GM19463 (cell line): Measurements from ENCODE around the gene EAPP.
"Not testable (repeated sequence)": the region's sequence is repeated elsewhere in the genome, so short reads cannot be mapped to it uniquely, and the experiment has no call there.

Source experiments
- ATAC-seq: cut with Tn5 transposase; IDR thresholded peaks from one replicate; pipeline ENCODE4 v1.9.1; 2021; ENCODE audit warnings: mild to moderate bottlenecking, moderate library complexity; ENCODE audit not compliant: unreplicated experiment

Gene EAPP

GRCh38 chr14:34539407-34540180 is at the start of gene EAPP:
TSS of gene EAPP (minus strand) at chr14:34539701. CDS start at chr14:34539628, 73 bp downstream.
- ATAC-seq: peak; percentile 100

GRCh38 chr14:34583525-34583924 is 44.0 kb upstream of the EAPP start:
- ATAC-seq: no peak

- no peak for ATAC-seq
These were observed 42.7 kb upstream of the EAPP start for GRCh38 chr14:34582117-34582680.

GRCh38 chr14:34580381-34580780 is 40.9 kb upstream of the EAPP start:
- no peak for ATAC-seq

- ATAC-seq: no peak
These were observed 32.3 kb upstream of the EAPP start for GRCh38 chr14:34571771-34572170.

- no peak for ATAC-seq
These were observed 30.2 kb upstream of the EAPP start for GRCh38 chr14:34569750-34570149.

- no peak for ATAC-seq
These were observed 29.3 kb upstream of the EAPP start for GRCh38 chr14:34568803-34569202.

- no peak for ATAC-seq
These were observed 23.3 kb upstream of the EAPP start for GRCh38 chr14:34562776-34563150.

GRCh38 chr14:34562037-34562775 is 22.7 kb upstream of the EAPP start:
- not testable (repeated sequence) for ATAC-seq

- peak; percentile 41 for ATAC-seq
These were observed 17.0 kb upstream of the EAPP start for GRCh38 chr14:34556498-34556829.

- peak; percentile 72 for ATAC-seq
These were observed 16.3 kb upstream of the EAPP start for GRCh38 chr14:34555583-34556497.

GRCh38 chr14:34554540-34555250 is 15.2 kb upstream of the EAPP start:
- no peak for ATAC-seq

- ATAC-seq: not testable (repeated sequence)
These were observed 9.9 kb upstream of the EAPP start for GRCh38 chr14:34549276-34549966.

GRCh38 chr14:34548472-34548981 is 9.0 kb upstream of the EAPP start:
- no peak for ATAC-seq

- peak; percentile 36 for ATAC-seq
These were observed 7.6 kb upstream of the EAPP start for GRCh38 chr14:34547136-34547520.

GRCh38 chr14:34546272-34547135 is 7.0 kb upstream of the EAPP start:
- ATAC-seq: peak; percentile 70

GRCh38 chr14:34540181-34541059 is 919 bp upstream of the EAPP start:
- not testable (repeated sequence) for ATAC-seq
